K562 (cell line): Measurements from ENCODE around the gene GRXCR2. TPM values are rescaled to one million over a fixed set of nuclear protein-coding genes. Genes with fewer than 3 reads are reported as not detected.

Experiments used
- ATAC-seq: fragments of 200-7000 bp; cut with Tn5 transposase; 3 replicates; pipeline ENCODE4 v1.9.1; 2020; ENCODE audit warnings: moderate library complexity
- BruUV-seq: library from RNA; stranded (reverse); fragments of 400-500 nt; replicated peaks from 2 replicates; lab custom pipeline; 2021; lab: Mats Ljungman, UMichigan
- CTCF ChIA-PET: fragments of 300-600 bp; formaldehyde crosslinking; extraction: SDS; loops from one replicate; lab custom pipeline; 2021; ENCODE audit warnings: low intra/inter-chr PET ratio; lab: Yijun Ruan, JAX
- POLR2A ChIA-PET: fragments of 300-600, 350-650 bp; sonication (Branson Sonifier 250); formaldehyde crosslinking; extraction: SDS; loops from one replicate; lab custom pipeline; 2021; ENCODE audit warnings: antibody characterized with exemption, inconsistent platforms; lab: Yijun Ruan, JAX
- DNase-seq, 4 experiments: peaks; one replicate each; pipeline versions ENCODE4 v3.0.0 to v3.0.0-alpha.2; 2011 to 2018; ENCODE audit warnings: low spot score in 3 of 4, mixed read lengths in 3 of 4; ENCODE audit errors: extremely low read depth in 1 of 4
- FAIRE-seq: peaks from 2 replicates; lab custom pipeline; 2011; peaks lifted over from hg19 to GRCh38; lab: Jason Lieb, UNC
- H2AFZ ChIP-seq: 2 replicates; pipeline ENCODE4 v1.6.0; 2011; ENCODE audit warnings: low read depth, low read length, control low read depth, inconsistent platforms
- H3K27ac ChIP-seq: fragments of 200-600 bp; 3 replicates; pipeline ENCODE4 v1.8.0; 2011; ENCODE audit warnings: low read depth, mild to moderate bottlenecking, control low read depth, inconsistent platforms, low read length, moderate library complexity, mixed read lengths; ENCODE audit errors: extremely low read depth
- H3K27me3 ChIP-seq, 2 experiments: fragments of 300-600 bp in 1 of 2; 2 replicates in 1 of 2; 3 replicates in 1 of 2; pipeline versions ENCODE4 v1.6.0 to v1.8.0; 2011; ENCODE audit warnings: inconsistent platforms in 2 of 2, low read length in 2 of 2, mild to moderate bottlenecking in 1 of 2, mixed read lengths in 1 of 2, moderate library complexity in 1 of 2; ENCODE audit not compliant: control insufficient read depth in 2 of 2, insufficient read depth in 2 of 2
- H3K36me3 ChIP-seq: fragments of 300-600 bp; 3 replicates; pipeline ENCODE4 v1.8.0; 2011; ENCODE audit warnings: mild to moderate bottlenecking, low read length, inconsistent platforms; ENCODE audit not compliant: control insufficient read depth, insufficient read depth
- H3K4me1 ChIP-seq, 2 experiments: fragments of 200-600 bp in 1 of 2; replicated peaks in 1 of 2; 2 replicates in 1 of 2; 3 replicates in 1 of 2; pipeline versions ENCODE4 v1.5.1 to v1.8.0; 2011; ENCODE audit warnings: inconsistent platforms in 2 of 2, low read length in 2 of 2, mild to moderate bottlenecking in 1 of 2, mixed read lengths in 1 of 2, moderate library complexity in 1 of 2; ENCODE audit not compliant: control insufficient read depth in 2 of 2, insufficient read depth in 2 of 2
- H3K4me2 ChIP-seq: 2 replicates; pipeline ENCODE4 v1.6.1; 2011; ENCODE audit warnings: low read length, control low read depth, inconsistent platforms, mixed read lengths; ENCODE audit not compliant: insufficient read depth
- H3K4me3 ChIP-seq: fragments of 200-600 bp; sonication (generic), shearing (Covaris generic); 2 replicates; pipeline ENCODE4 v1.5.1; 2016; ENCODE audit warnings: control low read depth, inconsistent platforms
- H3K79me2 ChIP-seq: fragments of 200-600 bp; 3 replicates; pipeline ENCODE4 v1.8.0; 2011; ENCODE audit warnings: low read length, inconsistent platforms; ENCODE audit not compliant: control insufficient read depth, insufficient read depth
- H3K9ac ChIP-seq, 2 experiments: 2 replicates each; pipeline versions ENCODE4 v1.6.0 to v1.6.1; 2011; ENCODE audit warnings: low read depth in 2 of 2, low read length in 2 of 2, control low read depth in 1 of 2, inconsistent platforms in 1 of 2, mild to moderate bottlenecking in 1 of 2, mixed read lengths in 1 of 2; ENCODE audit not compliant: insufficient read depth in 1 of 2
- H3K9me1 ChIP-seq: one replicate; pipeline ENCODE4 v1.6.0; 2011; ENCODE audit warnings: inconsistent platforms, mild to moderate bottlenecking, low read length, moderate library complexity; ENCODE audit not compliant: control insufficient read depth, insufficient read depth
- H3K9me3 ChIP-seq: replicated peaks from 2 replicates; pipeline ENCODE4 v1.5.1; 2011; ENCODE audit warnings: low read depth, low read length, inconsistent platforms; ENCODE audit not compliant: control insufficient read depth, insufficient read depth
- H4K20me1 ChIP-seq: replicated peaks from 2 replicates; pipeline ENCODE4 v1.6.1; 2011; ENCODE audit warnings: low read length, inconsistent platforms, mixed read lengths; ENCODE audit not compliant: control insufficient read depth, insufficient read depth
- ARID2 ChIP-seq: fragments of 450-650 bp; IDR thresholded peaks from 2 replicates; pipeline ENCODE4 v1.6.1; 2017; ENCODE audit warnings: antibody characterized with exemption, mild to moderate bottlenecking
- CBX5 ChIP-seq: IDR thresholded peaks from 2 replicates; pipeline ENCODE4 v1.6.1; 2014; ENCODE audit warnings: low read depth, borderline replicate concordance
- EZH2 ChIP-seq: IDR thresholded peaks from 2 replicates; pipeline ENCODE4 v1.6.1; 2012; ENCODE audit warnings: low read depth, mild to moderate bottlenecking, inconsistent platforms, low read length, borderline replicate concordance
- IFI16 ChIP-seq: fragments of 250-450 bp; sonication (Bioruptor Pico); IDR thresholded peaks from 2 replicates; pipeline ENCODE4 v2.1.2; 2022; ENCODE audit warnings: mild to moderate bottlenecking, inconsistent platforms
- MITF ChIP-seq: IDR thresholded peaks from 2 replicates; pipeline ENCODE4 v1.6.1; 2014; ENCODE audit warnings: antibody characterized with exemption
- PRMT5 ChIP-seq: sonication (generic); formaldehyde crosslinking; IDR thresholded peaks from 2 replicates; pipeline ENCODE4 v1.5.0; 2020; ENCODE audit warnings: missing genetic modification reagents
- RBM39 ChIP-seq: fragments of 200-400 bp; formaldehyde crosslinking; optimal IDR thresholded peaks from 2 replicates; pipeline ENCODE3; 2018; ENCODE audit warnings: low read depth, low read length
- YBX1 ChIP-seq: fragments of 450-650 bp; IDR thresholded peaks from 2 replicates; pipeline ENCODE4 v1.7.1; 2016; ENCODE audit warnings: mild to moderate bottlenecking
- ZKSCAN3 ChIP-seq: fragments of 250-450 bp; sonication (Bioruptor Pico); IDR thresholded peaks from 2 replicates; pipeline ENCODE4 v1.4.0; 2020
- ZNF324 ChIP-seq: fragments of 250-450 bp; sonication (Bioruptor Pico); IDR thresholded peaks from 2 replicates; pipeline ENCODE4 v1.4.0; 2020; ENCODE audit warnings: mild to moderate bottlenecking
- ZNF445 ChIP-seq: fragments of 250-450 bp; sonication (Bioruptor Pico); IDR thresholded peaks from 2 replicates; pipeline ENCODE4 v1.4.0; 2020; ENCODE audit warnings: low read depth, mild to moderate bottlenecking, moderate library complexity
- ZNF592 ChIP-seq: fragments of 450-650 bp; IDR thresholded peaks from 2 replicates; pipeline ENCODE4 v1.6.1; 2017; ENCODE audit warnings: antibody characterized with exemption, mild to moderate bottlenecking
- ZNF639 ChIP-seq, 2 experiments: fragments of 200-800 bp in 1 of 2; sonication (Bioruptor generic) in 1 of 2; sonication (generic) in 1 of 2; formaldehyde crosslinking in 1 of 2; IDR thresholded peaks in 1 of 2; conservative IDR thresholded peaks in 1 of 2; 2 replicates each; pipeline versions ENCODE4 v1.5.0 to v1.6.1; 2016 to 2020; ENCODE audit warnings: missing compliant biosample characterization in 1 of 2, missing genetic modification characterization in 1 of 2, missing genetic modification reagents in 1 of 2
- ZNF780A ChIP-seq: fragments of 250-450 bp; sonication (Bioruptor Pico); IDR thresholded peaks from 2 replicates; pipeline ENCODE4 v1.5.0; 2021; ENCODE audit warnings: mild to moderate bottlenecking
- ZNF785 ChIP-seq: fragments of 250-450 bp; sonication (Bioruptor Pico); IDR thresholded peaks from 2 replicates; pipeline ENCODE4 v1.4.0; 2020; ENCODE audit warnings: mild to moderate bottlenecking
- WGBS: fragments of 100-300 bp; shearing (Covaris generic); methylation state at CpG from one replicate; pipeline ENCODE4 v1.1.6; 2016; ENCODE audit warnings: low coverage, mixed read lengths; ENCODE audit not compliant: insufficient coverage; ENCODE audit errors: missing lambda C conversion rate; 5-methylcytosine and 5-hydroxymethylcytosine counted together
- in situ Hi-C: fragments of 300-500 bp; cut with MboI; formaldehyde crosslinking; loops from 4 replicates; pipeline ENCODE4 v1.15.0; 2018; ENCODE audit warnings: inconsistent platforms, mixed read lengths
- intact Hi-C: fragments of 100-400 bp; cut with micrococcal nuclease; formaldehyde crosslinking; loops from 2 replicates; pipeline ENCODE4 v1.14.2; 2022
- polyA plus RNA-seq, 8 experiments: library from polyadenylated mRNA; depleted of rRNA in 4 of 8; stranded (reverse) in 5 of 8; unstranded in 3 of 8; fragments of >200 nt; fragmentation: Nextera tagmentation in 2 of 8; fragmentation: Illumina TruSeq in 1 of 8; extraction: Ambion mirVana in 2 of 8; extraction: Trizol in 1 of 8; gene quantifications; 2 replicates each; pipeline versions ENCODE4 v1.2.1 to v1.2.3, GENCODE V29; 2011 to 2014; ENCODE audit warnings: inconsistent platforms in 1 of 8, missing spikeins in 1 of 8
- total RNA-seq, 7 experiments: library from RNA; depleted of rRNA in 6 of 7; stranded (reverse); fragments of >200 nt in 6 of 7; fragmentation: Illumina TruSeq in 2 of 7; extraction: Trizol in 2 of 7; gene quantifications; 2 replicates each; pipeline versions ENCODE4 v1.2.1 to v1.2.3, GENCODE V29; 2011 to 2021; ENCODE audit warnings: low replicate concordance in 1 of 7

Gene GRXCR2
- total and polyA plus RNA-seq, 9 of the 15 experiments (the other 6 are each of a cell fraction or from before 2014, with no cell fraction given): not detected

GRCh38 chr5:145903867-145904266 is 31.1 kb upstream of the GRXCR2 start:
- Histone ChIP-seq H3K9me3 (no peaks in the 10 kb centered on the region), H3K4me1 (no peaks in the 10 kb centered on the region), H2AFZ (no peak overlapping the region), H4K20me1 (no peaks in the 10 kb centered on the region), H3K27me3 (peaks cover 5 to 11% of the 10 kb centered on the region in 2 experiments; a peak in 3 of 5 replicates), H3K9ac (no peak overlapping the region), H3K9me1 (no peaks in the 10 kb centered on the region), H3K4me2 (no peak overlapping the region), H3K4me3 (no peak overlapping the region), H3K36me3 (no peaks in the 10 kb centered on the region), H3K27ac (no peak overlapping the region), H3K79me2 (no peaks in the 10 kb centered on the region)
- DNase-seq (no peak), FAIRE-seq (no peak), ATAC-seq (no peak)
- 0% methylated on average over 2 of the region's 3 CpGs for WGBS
- in situ Hi-C loops (no loop called here), intact Hi-C loops (no loop called here)
- ChIA-PET POLR2A (interaction anchor here (1.5 kb wide), 1 partner anchor 8 kb away, joined by 3 read pairs; no protein-coding TSS in a partner anchor), CTCF (no interaction called here)
- BruUV-seq: no TSS peak
- TF ChIP-seq EZH2: no peak
- no peak for TF ChIP-seq MITF
- no peak for TF ChIP-seq YBX1
- no peak for TF ChIP-seq ZNF639 (CRISPR knock-in tag; conservative IDR thresholded peaks at IDR 0.05 in 1 of 2, IDR thresholded peaks at IDR 0.05 in 1 of 2)
- TF ChIP-seq ZNF445 (CRISPR knock-in tag): no peak
- no peak for TF ChIP-seq IFI16
- no peak for TF ChIP-seq ZKSCAN3 (CRISPR knock-in tag)
- TF ChIP-seq PRMT5 (CRISPR knock-in tag): no peak
- no peak for TF ChIP-seq CBX5
- TF ChIP-seq ARID2: no peak
- no peak for TF ChIP-seq RBM39
- no peak for TF ChIP-seq ZNF785 (CRISPR knock-in tag)
- TF ChIP-seq ZNF324 (CRISPR knock-in tag): no peak
- TF ChIP-seq ZNF592: no peak
- TF ChIP-seq ZNF780A (CRISPR knock-in tag): no peak
